Vagina (tissue), 2 donors: ENCODE measurements around the gene LELP1.

Experiments used
- POLR2A ChIP-seq, 2 donors: fragments of 450-650 bp; IDR thresholded peaks; one replicate each; pipeline ENCODE4 v1.6.1; 2017; ENCODE audit warnings: antibody characterized with exemption in 2 of 2, mild to moderate bottlenecking in 2 of 2, moderate library complexity in 2 of 2
- POLR2AphosphoS5 ChIP-seq, 2 donors: sonication (generic); formaldehyde crosslinking; IDR thresholded peaks; one replicate each; pipeline ENCODE4 v1.9.0; 2017; ENCODE audit warnings: antibody characterized with exemption in 2 of 2, mild to moderate bottlenecking in 2 of 2, low read depth in 1 of 2; ENCODE audit not compliant: insufficient read depth in 1 of 2
- TF ChIP-seq, protein P1 (sequence below), 3 experiments: fragments of 450-650 bp in 2 of 3; fragments of 200-600 bp in 1 of 3; sonication (generic) in 1 of 3; IDR thresholded peaks; one replicate each; pipeline ENCODE4 v1.5.1; 2017 to 2019; ENCODE audit warnings: antibody characterized with exemption in 3 of 3, mild to moderate bottlenecking in 2 of 3, moderate library complexity in 2 of 3

DNA sequence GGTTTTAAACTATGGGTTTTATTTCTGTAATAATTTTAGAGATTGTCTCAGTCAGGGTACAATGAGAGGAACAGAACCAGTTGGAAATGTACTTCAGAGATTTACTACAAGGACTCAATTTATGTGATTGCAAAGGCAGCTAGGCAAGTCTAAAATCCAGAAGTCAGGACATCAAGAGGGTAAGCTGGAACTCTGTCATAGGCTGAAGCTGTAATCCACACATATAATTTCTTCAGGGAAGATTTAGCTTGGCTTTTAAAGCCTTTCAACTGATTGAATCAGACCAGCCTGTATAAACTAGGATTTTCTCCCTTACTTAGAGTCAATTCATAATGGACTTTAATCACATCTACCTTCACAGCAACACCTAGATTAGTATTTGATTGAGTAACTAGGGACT is 24.3 kb upstream of the LELP1 start:
- TF ChIP-seq, protein P1, sequence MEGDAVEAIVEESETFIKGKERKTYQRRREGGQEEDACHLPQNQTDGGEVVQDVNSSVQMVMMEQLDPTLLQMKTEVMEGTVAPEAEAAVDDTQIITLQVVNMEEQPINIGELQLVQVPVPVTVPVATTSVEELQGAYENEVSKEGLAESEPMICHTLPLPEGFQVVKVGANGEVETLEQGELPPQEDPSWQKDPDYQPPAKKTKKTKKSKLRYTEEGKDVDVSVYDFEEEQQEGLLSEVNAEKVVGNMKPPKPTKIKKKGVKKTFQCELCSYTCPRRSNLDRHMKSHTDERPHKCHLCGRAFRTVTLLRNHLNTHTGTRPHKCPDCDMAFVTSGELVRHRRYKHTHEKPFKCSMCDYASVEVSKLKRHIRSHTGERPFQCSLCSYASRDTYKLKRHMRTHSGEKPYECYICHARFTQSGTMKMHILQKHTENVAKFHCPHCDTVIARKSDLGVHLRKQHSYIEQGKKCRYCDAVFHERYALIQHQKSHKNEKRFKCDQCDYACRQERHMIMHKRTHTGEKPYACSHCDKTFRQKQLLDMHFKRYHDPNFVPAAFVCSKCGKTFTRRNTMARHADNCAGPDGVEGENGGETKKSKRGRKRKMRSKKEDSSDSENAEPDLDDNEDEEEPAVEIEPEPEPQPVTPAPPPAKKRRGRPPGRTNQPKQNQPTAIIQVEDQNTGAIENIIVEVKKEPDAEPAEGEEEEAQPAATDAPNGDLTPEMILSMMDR (IDR thresholded peaks at IDR 0.05) = no peak
- no peak for TF ChIP-seq POLR2A (IDR thresholded peaks at IDR 0.05)
- no peak for TF ChIP-seq POLR2AphosphoS5 (IDR thresholded peaks at IDR 0.05; ENCODE audit: insufficient read depth in 1 of 2, low read depth in 1 of 2)
